Thyroid gland (tissue), 4 donors: Measurements from ENCODE around the gene RAB6B.

Experiments
- CTCF ChIP-seq, 6 experiments: fragments of 200-600 bp in 3 of 6; fragments of 450-650 bp in 3 of 6; sonication (generic) in 3 of 6; IDR thresholded peaks; one replicate each; pipeline ENCODE4 v1.5.1; 2016 to 2019; ENCODE audit warnings: antibody characterized with exemption in 6 of 6, mild to moderate bottlenecking in 2 of 6, inconsistent platforms in 1 of 6, moderate library complexity in 1 of 6
- POLR2A ChIP-seq, 2 donors: fragments of 450-650 bp; IDR thresholded peaks; one replicate each; pipeline ENCODE4 v1.6.1; 2017; ENCODE audit warnings: antibody characterized with exemption in 2 of 2, mild to moderate bottlenecking in 2 of 2, moderate library complexity in 1 of 2

GRCh38 chr3:133895208-133896001 is at the start of gene RAB6B:
- TF ChIP-seq CTCF (IDR thresholded peaks at IDR 0.05) (no peak), POLR2A (IDR thresholded peaks at IDR 0.05) (peak in 1 of 2 donors; percentile 57)
